ENCODE results near the gene CYSTM1.

- TF ChIP-seq POLR2AphosphoS5 (IDR thresholded peaks at IDR 0.05; ENCODE audit: low read depth, low read length) (no peak), POLR2A (IDR thresholded peaks at IDR 0.05; ENCODE audit: low read depth, low read length) (no peak), SPI1 (IDR thresholded peaks at IDR 0.05; ENCODE audit: low read depth, low read length) (no peak)
Measured at GRCh38 chr5:140194662-140195061, 19.7 kb downstream of the CYSTM1 start.
